Measurements from ENCODE around the gene SCN1A. TPM values are rescaled to one million over a fixed set of nuclear protein-coding genes. Genes with fewer than 3 reads are reported as not detected.

The SCN1A gene
- total and polyA plus RNA-seq, 2 of the 4 experiments (the other 2 are of a cell fraction), result under 0.01 TPM; not detected in 1

GRCh38 chr2:166112193-166112605, 15.6 kb downstream of the SCN1A start:
- H3K9me1 ChIP-seq (ENCODE audit: insufficient read depth, low read length), result no peaks in the 10 kb centered on the region
- H3K27me3 ChIP-seq (ENCODE audit: control insufficient read depth, insufficient read depth, low read length), result no peaks in the 10 kb centered on the region
- H3K14ac ChIP-seq (replicated peaks; ENCODE audit: low read depth, low read length), result no peak overlapping the region
- H2BK120ac ChIP-seq (ENCODE audit: low read depth, low read length), result no peak overlapping the region
- WGBS, 2 experiments (ENCODE audit: extremely low coverage in 2 of 2, insufficient read length in 1 of 2), result no CpG with 5 or more reads among the region's 1 CpG
- H3K4me2 ChIP-seq (ENCODE audit: low read depth, low read length), result no peak overlapping the region
- H3K4me1 ChIP-seq (ENCODE audit: control insufficient read depth, insufficient read depth, low read length), result no peaks in the 10 kb centered on the region
- peak; percentile 66 for DNase-seq
- H3K56ac ChIP-seq (ENCODE audit: extremely low read depth, insufficient read depth, low read length), result no peak overlapping the region
- no peak overlapping the region for H3K9ac ChIP-seq (ENCODE audit: low read depth, low read length)
- H3K18ac ChIP-seq (ENCODE audit: low read depth, low read length), result no peak overlapping the region
- H2BK5ac ChIP-seq (ENCODE audit: low read depth, low read length, poor library complexity, severe bottlenecking), result no peak overlapping the region
- H2BK20ac ChIP-seq (ENCODE audit: low read depth, low read length), result no peak overlapping the region
- H4K5ac ChIP-seq (ENCODE audit: low read depth, low read length), result no peak overlapping the region
- dilution Hi-C loops (cut with HindIII; ENCODE audit: low sequenced_read_pairs, unreplicated experiment), result no loop called here
- H4K91ac ChIP-seq (ENCODE audit: insufficient read depth, low read depth, low read length), result no peak overlapping the region
- no peaks in the 10 kb centered on the region for H3K36me3 ChIP-seq (ENCODE audit: control insufficient read depth, insufficient read depth, low read length)
- ChIA-PET CTCF (no interaction called here), POLR2A (ENCODE audit: unreplicated experiment) (no interaction called here)
- in situ Hi-C loops (cut with MboI; ENCODE audit: low sequenced_read_pairs), result no loop called here
- no peak overlapping the region for H2AK9ac ChIP-seq (replicated peaks; ENCODE audit: low read depth, low read length, poor library complexity)
- no peaks in the 10 kb centered on the region for H3K9me3 ChIP-seq (ENCODE audit: control insufficient read depth, insufficient read depth, low read length)
- no peaks in the 10 kb centered on the region for H3K79me1 ChIP-seq (ENCODE audit: low read depth in 1 of 2, low read length in 2 of 2)
- no peak overlapping the region for H3K4ac ChIP-seq (ENCODE audit: low read depth, low read length)
- BruUV-seq (replicated peaks), result no TSS peak
- H2BK15ac ChIP-seq (ENCODE audit: low read depth, low read length), result no peak overlapping the region
- no peak overlapping the region for H3K27ac ChIP-seq (ENCODE audit: insufficient read depth, low read length)
- intact Hi-C loops (cut with micrococcal nuclease), result no loop called here
- H3K4me3 ChIP-seq (ENCODE audit: insufficient read depth, low read depth, low read length), result no peak overlapping the region
- H4K20me1 ChIP-seq (ENCODE audit: insufficient read depth, low read length), result no peaks in the 10 kb centered on the region
- ATAC-seq (ENCODE audit: low read depth), result peak; percentile 59
- H2AK5ac ChIP-seq (ENCODE audit: low read depth, low read length), result no peak overlapping the region
- H2AFZ ChIP-seq (replicated peaks; ENCODE audit: low read length, poor library complexity), result no peak overlapping the region
- H4K8ac ChIP-seq (ENCODE audit: low read depth in 2 of 2, low read length in 2 of 2), result no peak overlapping the region
- TF ChIP-seq POLR2A (IDR thresholded peaks at IDR 0.05; ENCODE audit: low read depth, low read length) (no peak), CEBPB (IDR thresholded peaks at IDR 0.05; ENCODE audit: low read depth, low read length) (peak; percentile 49; the same call in 1 of the 2 replicates)
- H3K23ac ChIP-seq (ENCODE audit: low read depth, low read length), result no peak overlapping the region
